Activated naive CD4-positive, alpha-beta T cell treated with anti-CD3 and anti-CD28 coated beads, Interleukin-2, amount 50 U/mL, for 72 hours (primary cell): Measurements from ENCODE around the gene SLC25A23. TPM values are rescaled to one million over a fixed set of nuclear protein-coding genes. Genes with fewer than 3 reads are reported as not detected.

Experiments
- ATAC-seq, 2 donors: fragments of 150-1000 bp; cut with Tn5 transposase; 2 replicates each; pipeline ENCODE4 v1.10.0; 2021; ENCODE audit warnings: mild to moderate bottlenecking in 2 of 2, moderate library complexity in 2 of 2
- DNase-seq, 2 donors: peaks; one replicate each; pipeline ENCODE4 v3.0.0; 2021 to 2022; ENCODE audit warnings: low spot score in 2 of 2
- H3K27ac Mint-ChIP-seq, 2 donors: one replicate each; pipeline ENCODE4 v1.8.0; 2022; ENCODE audit warnings: mild to moderate bottlenecking in 2 of 2, mixed read lengths in 2 of 2
- H3K36me3 Mint-ChIP-seq, 2 donors: one replicate each; pipeline ENCODE4 v1.8.0; 2022; ENCODE audit warnings: mixed read lengths in 2 of 2
- H3K9me3 Mint-ChIP-seq, 2 donors: one replicate each; pipeline ENCODE4 v1.8.0; 2022; ENCODE audit warnings: mixed read lengths in 2 of 2
- total RNA-seq, 2 donors: library from RNA; stranded (reverse); gene quantifications; one replicate each; pipeline ENCODE4 v1.2.3, GENCODE V29; 2022

The SLC25A23 gene
- total RNA-seq, 2 donors from 2014 or later = 0.96 to 36.0 TPM

- no peak for ATAC-seq
- H3K9me3 Mint-ChIP-seq = no peaks in the 10 kb centered on the region
- H3K27ac Mint-ChIP-seq = no peak overlapping the region
- H3K36me3 Mint-ChIP-seq = no peaks in the 10 kb centered on the region
- DNase-seq = no peak
Measured at GRCh38 chr19:6484831-6485230, 25.2 kb upstream of the SLC25A23 start.

GRCh38 chr19:6484230-6484629 is 24.6 kb upstream of the SLC25A23 start:
- Mint-ChIP-seq H3K9me3 (no peaks in the 10 kb centered on the region), H3K27ac (no peak overlapping the region), H3K36me3 (no peaks in the 10 kb centered on the region)
- no peak for DNase-seq
- no peak for ATAC-seq

GRCh38 chr19:6483235-6483634 is 23.6 kb upstream of the SLC25A23 start:
- ATAC-seq (no peak), DNase-seq (no peak)
- no peaks in the 10 kb centered on the region for H3K36me3 Mint-ChIP-seq
- peak overlapping the region in 1 of 2 donors; percentile 99 for H3K27ac Mint-ChIP-seq
- no peaks in the 10 kb centered on the region for H3K9me3 Mint-ChIP-seq

- no peaks in the 10 kb centered on the region for H3K9me3 Mint-ChIP-seq
- ATAC-seq = peak; percentile 33 to 49
- H3K36me3 Mint-ChIP-seq = no peaks in the 10 kb centered on the region
- peak overlapping the region; percentile 98 to 99 for H3K27ac Mint-ChIP-seq
- DNase-seq = no peak
Measured at GRCh38 chr19:6482343-6482686, 22.7 kb upstream of the SLC25A23 start.

GRCh38 chr19:6481541-6482342 is 22.1 kb upstream of the SLC25A23 start, which contains the start of gene DENND1C:
TSS of gene DENND1C (minus strand) at chr19:6481787. CDS start at chr19:6481695, 92 bp downstream.
- peak within 1 kb of the TSS; percentile 98 to 99 for H3K27ac Mint-ChIP-seq
- peak; percentile 65 to 77 for DNase-seq
- peak; percentile 81 to 85 for ATAC-seq
- no peaks in the 10 kb centered on the region for H3K36me3 Mint-ChIP-seq
- no peaks in the 10 kb centered on the region for H3K9me3 Mint-ChIP-seq

- Mint-ChIP-seq H3K27ac (peak overlapping the region; percentile 98 to 99), H3K36me3 (peaks cover 0 to 4% of the 10 kb centered on the region in 2 donors), H3K9me3 (no peaks in the 10 kb centered on the region)
- peak; percentile 41 to 56 for ATAC-seq
- DNase-seq = no peak
Measured at GRCh38 chr19:6480848-6481415, 21.3 kb upstream of the SLC25A23 start.

GRCh38 chr19:6479836-6480398 is 20.3 kb upstream of the SLC25A23 start:
- H3K9me3 Mint-ChIP-seq = no peaks in the 10 kb centered on the region
- H3K27ac Mint-ChIP-seq = peak overlapping the region; percentile 88 to 99
- H3K36me3 Mint-ChIP-seq = peaks cover 0 to 5% of the 10 kb centered on the region in 2 donors
- ATAC-seq (no peak), DNase-seq (no peak)

- H3K36me3 Mint-ChIP-seq = peaks cover 0 to 5% of the 10 kb centered on the region in 2 donors
- ATAC-seq (no peak), DNase-seq (no peak)
- H3K9me3 Mint-ChIP-seq = no peaks in the 10 kb centered on the region
- no peak overlapping the region for H3K27ac Mint-ChIP-seq
Measured at GRCh38 chr19:6478815-6479214, 19.2 kb upstream of the SLC25A23 start.

GRCh38 chr19:6476896-6477431 is 17.4 kb upstream of the SLC25A23 start:
- DNase-seq (no peak), ATAC-seq (no peak)
- no peak overlapping the region for H3K27ac Mint-ChIP-seq
- peaks cover 0 to 5% of the 10 kb centered on the region in 2 donors for H3K36me3 Mint-ChIP-seq
- no peaks in the 10 kb centered on the region for H3K9me3 Mint-ChIP-seq

GRCh38 chr19:6476155-6476895 is 16.7 kb upstream of the SLC25A23 start:
- Mint-ChIP-seq H3K36me3 (peaks cover 0 to 5% of the 10 kb centered on the region in 2 donors), H3K27ac (no peak overlapping the region), H3K9me3 (no peaks in the 10 kb centered on the region)
- DNase-seq = peak in 1 of 2 donors; percentile 85
- ATAC-seq = peak; percentile 65 to 88

- no peak overlapping the region for H3K27ac Mint-ChIP-seq
Measured at GRCh38 chr19:6475321-6476108, 15.9 kb upstream of the SLC25A23 start.

GRCh38 chr19:6473647-6474046 is 14.1 kb upstream of the SLC25A23 start:
- H3K9me3 Mint-ChIP-seq = no peaks in the 10 kb centered on the region
- H3K36me3 Mint-ChIP-seq = peaks cover 0 to 5% of the 10 kb centered on the region in 2 donors
- peak overlapping the region in 1 of 2 donors; percentile 27 for H3K27ac Mint-ChIP-seq
- DNase-seq (no peak), ATAC-seq (no peak)

More at GRCh38 chr19:6475321-6476108, 15.9 kb upstream of the SLC25A23 start:
- ATAC-seq = no peak
- H3K36me3 Mint-ChIP-seq = peaks cover 0 to 5% of the 10 kb centered on the region in 2 donors
- no peaks in the 10 kb centered on the region for H3K9me3 Mint-ChIP-seq
- no peak for DNase-seq

GRCh38 chr19:6472713-6473112 is 13.1 kb upstream of the SLC25A23 start:
- no peaks in the 10 kb centered on the region for H3K9me3 Mint-ChIP-seq
- ATAC-seq (no peak), DNase-seq (no peak)
- peaks cover 0 to 8% of the 10 kb centered on the region in 2 donors for H3K36me3 Mint-ChIP-seq
- no peak overlapping the region for H3K27ac Mint-ChIP-seq

GRCh38 chr19:6471076-6471475 is 11.5 kb upstream of the SLC25A23 start:
- Mint-ChIP-seq H3K27ac (no peak overlapping the region), H3K36me3 (peaks cover 0 to 8% of the 10 kb centered on the region in 2 donors), H3K9me3 (no peaks in the 10 kb centered on the region)
- ATAC-seq (no peak), DNase-seq (no peak)

GRCh38 chr19:6470173-6470572 is 10.6 kb upstream of the SLC25A23 start:
- DNase-seq = no peak
- Mint-ChIP-seq H3K27ac (peak overlapping the region in 1 of 2 donors; percentile 14), H3K36me3 (peaks cover 0 to 6% of the 10 kb centered on the region in 2 donors), H3K9me3 (no peaks in the 10 kb centered on the region)
- no peak for ATAC-seq

GRCh38 chr19:6467384-6467783 is 7.8 kb upstream of the SLC25A23 start:
- no peak for DNase-seq
- peak overlapping the region in 1 of 2 donors; percentile 55 for H3K27ac Mint-ChIP-seq
- no peaks in the 10 kb centered on the region for H3K9me3 Mint-ChIP-seq
- peaks cover 0 to 6% of the 10 kb centered on the region in 2 donors for H3K36me3 Mint-ChIP-seq
- no peak for ATAC-seq
